HG03095 (cell line): ENCODE results near the gene KLHDC2.
"Not testable (repeated sequence)": the region's sequence is repeated elsewhere in the genome, so short reads cannot be mapped to it uniquely, and the experiment has no call there.

Source experiments
- ATAC-seq: cut with Tn5 transposase; IDR thresholded peaks from one replicate; pipeline ENCODE4 v1.9.1; 2021; ENCODE audit warnings: moderate library complexity; ENCODE audit not compliant: unreplicated experiment

Gene KLHDC2

DNA sequence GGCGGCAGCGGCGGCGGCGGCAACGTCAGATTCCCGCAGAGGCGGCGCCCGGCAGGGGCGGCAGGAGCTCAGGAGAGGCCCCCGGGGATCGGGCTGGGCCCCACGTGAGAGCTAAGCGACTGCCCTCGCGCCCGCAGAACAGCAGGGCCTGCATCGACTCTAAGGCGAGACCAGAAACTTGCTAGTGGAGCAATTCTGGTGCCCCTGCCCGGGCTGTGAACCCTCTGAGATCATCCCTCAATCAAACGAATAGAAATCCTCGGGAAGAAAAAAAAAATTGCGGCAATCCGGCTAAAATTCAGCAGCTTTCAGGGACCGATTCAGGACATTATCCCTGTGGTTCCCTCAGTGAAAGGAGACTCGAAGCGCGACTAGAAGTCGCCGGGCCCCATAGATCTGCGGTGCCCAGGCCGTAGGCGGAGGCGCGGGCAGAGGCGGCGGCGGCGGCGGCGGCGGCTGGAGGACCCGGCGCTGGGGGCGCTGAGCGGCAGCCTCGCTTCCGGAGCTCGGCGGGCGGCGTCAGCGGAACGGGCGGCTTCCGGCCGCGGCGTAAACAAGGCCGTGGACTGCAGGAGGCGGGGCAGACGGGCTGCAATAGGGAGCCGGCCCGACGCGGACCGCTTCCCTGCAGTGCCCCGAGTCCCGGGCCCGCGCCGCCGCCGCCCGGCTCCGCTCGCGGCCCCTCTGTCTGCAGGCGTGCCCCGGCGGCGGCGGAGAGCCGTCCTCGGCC, at the start of gene KLHDC2:
Gene KLHDC2, plus strand, starts transcription at position 583 of the 730 bp plus-strand sequence. CDS start 316 bp downstream, outside the sequence.
- peak; percentile 93 for ATAC-seq

DNA sequence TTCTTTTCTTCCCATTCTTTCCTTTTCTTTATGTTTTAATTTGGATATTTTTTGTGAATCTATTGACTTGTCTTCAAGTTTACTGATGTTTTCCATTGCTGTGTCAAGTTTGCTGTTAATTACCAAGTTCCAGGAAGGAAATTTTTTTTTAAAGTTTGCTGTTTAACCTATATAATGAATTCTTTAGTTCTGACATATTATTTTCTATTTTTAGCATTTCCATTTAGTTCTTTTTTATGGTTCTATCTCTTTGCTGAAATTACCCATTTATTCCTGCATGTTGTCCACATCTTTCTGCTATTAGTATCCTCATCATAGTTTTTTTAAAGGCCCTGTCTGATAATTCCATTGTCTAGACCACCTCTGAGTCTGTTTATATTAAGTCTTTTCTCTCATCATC, 47.2 kb upstream of the KLHDC2 start:
- ATAC-seq: no peak

GRCh38 chr14:49721733-49722435, 46.1 kb upstream of the KLHDC2 start:
- ATAC-seq: not testable (repeated sequence)

- no peak for ATAC-seq
Measured at GRCh38 chr14:49727171-49727570, 40.8 kb upstream of the KLHDC2 start.

- ATAC-seq: no peak
Measured at GRCh38 chr14:49732896-49733295, 35.1 kb upstream of the KLHDC2 start.

DNA sequence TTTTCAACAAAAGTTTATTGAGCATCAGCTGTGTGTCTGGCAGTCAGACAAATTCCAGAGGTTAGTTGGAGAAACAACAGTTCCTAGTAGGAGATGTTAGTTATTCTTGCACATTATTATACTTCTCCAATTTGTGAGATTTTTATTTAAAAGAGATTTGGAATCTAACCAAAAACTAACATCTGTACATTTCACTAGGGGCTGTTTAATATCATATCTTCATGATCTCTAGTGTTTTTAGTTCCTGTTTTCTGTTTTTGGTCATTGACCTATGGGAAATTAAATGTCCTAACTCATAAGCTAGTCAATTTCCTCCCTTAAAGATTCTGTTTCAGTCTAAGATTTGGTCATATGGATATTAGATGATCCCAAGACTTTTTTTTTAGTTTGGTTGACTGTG, 34.1 kb upstream of the KLHDC2 start:
- ATAC-seq: no peak

GRCh38 chr14:49735669-49736068, 32.3 kb upstream of the KLHDC2 start:
- ATAC-seq: not testable (repeated sequence)

DNA sequence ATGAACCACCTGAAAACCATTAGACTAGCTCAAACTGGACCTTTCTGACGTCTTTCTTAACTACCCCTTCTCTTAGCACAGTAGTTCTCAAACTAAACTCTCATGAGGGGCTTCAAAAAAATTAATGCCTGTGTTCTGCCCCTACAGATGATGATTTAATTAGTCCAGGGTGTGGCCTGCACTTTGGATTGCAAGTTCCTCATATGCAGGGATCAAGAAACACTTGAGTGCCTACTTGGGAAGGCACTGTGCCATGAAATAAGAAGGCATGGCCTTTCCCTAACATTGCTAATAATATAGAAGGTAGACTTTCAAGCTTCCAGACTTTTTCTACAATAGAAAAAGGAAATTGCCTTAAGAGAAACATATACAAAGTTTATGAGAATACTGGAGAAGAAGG, 22.8 kb upstream of the KLHDC2 start:
- no peak for ATAC-seq

DNA sequence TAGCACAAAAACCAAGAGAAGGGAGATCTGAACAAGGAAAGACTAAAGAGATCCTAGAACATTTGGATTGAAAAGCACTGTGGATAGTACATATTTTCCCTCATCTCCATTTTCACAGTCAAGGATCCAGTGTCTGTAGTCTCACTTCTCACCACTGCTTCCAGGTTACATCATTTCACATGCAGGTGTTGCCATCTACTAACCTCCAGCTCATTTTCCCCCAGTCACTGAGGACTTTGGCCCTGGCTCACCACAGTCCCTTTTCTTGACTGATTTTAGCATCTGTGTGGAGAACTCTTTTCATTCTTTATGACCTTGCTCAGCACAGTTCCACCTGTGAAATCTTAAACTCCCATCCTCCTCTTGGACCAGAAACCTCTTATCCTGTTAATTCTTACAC, 21.5 kb upstream of the KLHDC2 start:
- not testable (repeated sequence) for ATAC-seq

DNA sequence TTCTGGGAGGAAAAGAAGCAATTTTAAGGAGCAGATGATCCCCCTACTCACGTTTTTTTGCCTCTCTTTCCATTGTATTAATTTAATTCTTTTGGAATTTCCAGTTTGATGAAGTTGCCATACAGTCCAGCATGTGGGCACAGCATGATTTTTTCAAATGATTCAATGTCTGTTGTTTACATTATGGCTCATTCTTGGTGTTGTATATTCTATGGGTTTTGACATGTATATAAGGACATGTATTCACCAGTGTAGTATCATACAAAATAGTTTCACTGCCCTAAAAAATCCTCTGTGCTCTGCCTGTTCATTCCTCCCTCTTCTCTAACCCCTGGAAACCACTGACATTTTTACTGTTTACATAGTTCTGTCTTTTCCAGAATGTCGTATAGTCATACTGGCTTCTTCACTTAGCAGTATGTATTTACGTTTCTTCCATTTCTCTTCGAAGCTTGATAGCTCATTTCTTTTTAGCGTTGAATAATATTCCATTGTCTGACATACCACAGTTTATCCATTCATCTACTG, 13.3 kb upstream of the KLHDC2 start:
- no peak for ATAC-seq

DNA sequence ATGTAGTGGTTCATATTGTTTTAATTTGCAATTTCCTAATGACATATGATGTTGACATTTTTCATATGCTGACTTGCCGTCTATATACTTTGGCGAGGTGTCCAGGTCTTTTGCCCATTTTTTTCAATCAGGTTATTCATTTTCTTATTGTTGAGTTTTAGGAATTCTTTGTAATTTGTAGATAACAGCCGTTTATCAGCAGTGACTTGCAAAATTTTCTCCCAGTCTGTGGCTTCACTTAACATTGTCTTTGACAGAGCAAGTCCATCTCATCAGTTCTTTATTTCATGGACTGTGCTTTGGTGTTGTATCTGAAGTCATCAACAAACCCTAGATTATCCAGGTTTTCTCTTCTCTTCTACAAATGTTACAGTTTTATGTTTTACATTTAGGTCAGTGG, 12.6 kb upstream of the KLHDC2 start:
- no peak for ATAC-seq

DNA sequence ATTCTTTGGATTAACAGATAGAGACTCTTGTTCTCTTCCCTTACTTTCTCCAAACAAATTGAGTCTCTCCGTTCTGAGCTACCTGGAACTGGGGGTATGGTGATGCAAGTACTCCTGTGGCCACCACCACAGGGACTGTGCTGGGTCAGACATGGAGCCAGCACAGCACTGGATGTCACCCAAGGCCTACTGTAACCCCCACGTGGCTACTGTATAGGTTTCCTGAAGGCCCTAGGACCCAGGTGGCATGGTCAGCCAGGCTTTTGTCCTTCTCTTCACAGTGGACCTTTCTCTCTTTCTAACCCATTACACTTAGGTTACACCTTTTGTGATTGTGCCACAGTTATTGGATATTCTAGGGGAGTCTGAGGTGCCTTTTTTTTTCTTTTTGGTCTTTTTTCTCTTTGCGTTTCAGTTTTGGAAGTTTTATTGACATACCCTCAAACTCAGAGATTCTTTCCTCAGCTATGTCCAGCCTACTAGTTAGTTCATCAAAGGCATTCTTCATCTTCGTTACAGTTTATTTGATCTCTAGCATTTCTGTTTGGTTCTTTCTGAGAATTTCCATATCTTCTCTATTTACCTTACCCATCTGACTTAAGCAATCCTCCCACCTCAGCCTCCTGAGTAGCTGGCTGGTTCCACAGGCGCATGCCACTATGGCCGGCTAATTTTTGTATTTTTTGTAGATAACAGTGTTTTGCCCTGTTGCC, 6.0 kb upstream of the KLHDC2 start:
- ATAC-seq: no peak

DNA sequence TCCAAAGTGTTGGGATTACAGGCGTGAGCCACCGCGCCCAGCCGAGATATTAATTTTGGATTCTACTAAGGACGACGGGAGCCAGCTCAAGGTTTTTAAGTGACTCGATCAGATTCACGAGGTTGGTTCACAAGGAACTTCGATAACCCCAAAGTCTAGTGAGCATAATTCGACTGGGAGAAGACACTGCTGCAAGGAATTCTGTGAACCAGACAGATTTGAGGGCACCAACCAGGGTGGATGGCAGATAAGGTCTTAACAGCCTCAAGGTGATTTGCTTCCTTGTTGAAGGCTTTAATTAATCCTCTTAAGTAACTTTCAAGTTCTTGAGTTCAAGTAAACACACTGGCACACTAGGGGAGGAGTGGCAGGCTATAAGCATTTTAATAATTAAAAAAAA, 1.1 kb upstream of the KLHDC2 start:
- no peak for ATAC-seq

DNA sequence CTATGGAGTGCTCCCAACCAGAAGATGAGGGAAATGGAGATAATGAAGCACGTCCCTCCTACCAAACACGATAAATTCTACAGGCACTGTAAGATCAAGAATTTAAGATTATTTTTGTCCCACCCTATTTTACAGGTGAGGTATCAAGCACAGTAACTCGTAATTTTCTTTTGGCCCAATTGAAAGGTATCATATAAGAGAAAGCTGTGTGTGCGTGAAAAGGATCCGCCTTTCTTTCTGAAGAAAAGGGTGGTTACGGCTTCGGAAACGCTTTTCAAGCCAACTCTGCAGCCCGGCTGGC, 733 bp upstream of the KLHDC2 start:
- ATAC-seq: no peak

GRCh38 chr14:49768301-49769121, 558 bp downstream of the KLHDC2 start:
- peak; percentile 29 for ATAC-seq

DNA sequence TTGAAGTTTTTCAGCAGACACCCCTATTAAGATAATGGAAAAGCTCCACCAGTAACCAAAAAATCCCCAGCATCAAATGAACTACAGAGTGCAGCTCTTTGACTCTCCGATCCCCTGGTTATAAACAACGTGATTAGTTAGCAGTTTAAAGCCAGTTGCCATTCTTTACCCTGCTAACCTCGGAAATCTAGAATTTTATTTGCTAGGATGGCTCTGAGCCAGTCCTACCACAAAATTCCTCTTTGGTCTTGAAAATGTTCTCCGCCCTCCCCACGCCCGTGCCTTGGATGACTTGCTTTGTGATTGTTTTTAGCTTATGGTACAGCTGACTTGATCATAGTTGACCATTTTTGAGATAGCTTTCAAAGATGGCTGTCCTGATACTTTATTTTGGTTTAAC, 1.2 kb downstream of the KLHDC2 start:
- ATAC-seq: no peak

DNA sequence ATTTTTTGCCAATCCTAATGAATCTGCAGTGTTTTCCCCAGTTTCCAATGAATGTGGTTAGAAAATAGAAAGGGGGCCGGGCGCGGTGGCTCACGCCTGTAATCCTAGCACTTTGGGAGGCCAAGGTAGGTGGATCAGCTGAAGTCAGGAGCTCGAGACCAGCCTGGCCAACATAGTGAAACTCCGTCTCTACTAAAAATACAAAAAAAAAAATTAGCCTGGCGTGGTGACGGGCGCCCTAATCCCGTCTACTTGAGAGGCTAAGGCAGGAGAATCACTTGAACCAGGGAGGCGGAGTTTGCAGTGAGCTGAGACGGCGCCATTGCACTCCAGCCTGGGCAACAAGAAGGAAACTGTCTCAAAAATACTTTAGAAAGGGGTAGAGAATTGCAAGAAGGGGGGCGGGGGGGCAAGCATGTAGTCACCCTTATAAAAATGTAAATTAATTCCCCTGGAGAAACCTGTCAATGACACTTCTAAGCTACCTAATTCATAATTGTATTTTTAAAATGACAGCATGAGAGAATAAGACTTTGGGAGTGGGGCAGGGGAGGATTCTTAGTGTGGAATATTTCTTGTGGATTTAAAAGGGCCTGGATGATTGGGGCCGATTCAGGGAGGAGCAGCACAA, 1.7 kb downstream of the KLHDC2 start:
- ATAC-seq: no peak

- no peak for ATAC-seq
Measured at GRCh38 chr14:49770212-49770817, 2.4 kb downstream of the KLHDC2 start.

- ATAC-seq: not testable (repeated sequence)
Measured at GRCh38 chr14:49771691-49772090, 3.7 kb downstream of the KLHDC2 start.

DNA sequence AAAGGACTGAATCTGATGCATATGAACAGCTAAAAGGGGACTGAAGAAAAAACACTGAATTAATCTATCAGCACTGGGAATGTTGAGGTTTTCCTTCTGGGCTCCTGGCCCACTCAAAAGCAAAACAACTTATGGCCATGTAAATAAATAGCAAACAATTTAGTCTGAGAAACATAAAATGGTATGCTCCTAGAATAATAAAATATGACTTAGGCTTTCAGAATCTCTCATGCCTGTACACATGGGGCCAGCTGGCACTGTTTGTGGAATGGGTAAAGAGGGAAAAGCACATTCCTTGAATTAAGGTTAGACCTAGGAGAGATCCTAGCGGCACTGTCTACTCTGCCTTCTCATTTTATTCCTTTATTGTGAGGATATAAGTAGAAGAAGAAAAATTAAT, 6.2 kb downstream of the KLHDC2 start:
- ATAC-seq: no peak
